HG02884 (cell line): ENCODE results near the gene NTRK2.

Experiments used
- ATAC-seq: cut with Tn5 transposase; IDR thresholded peaks from one replicate; pipeline ENCODE4 v1.9.1; 2021; ENCODE audit warnings: mild to moderate bottlenecking, moderate library complexity; ENCODE audit not compliant: unreplicated experiment

The NTRK2 gene

GRCh38 chr9:84966876-84967830 is 297.6 kb downstream of the NTRK2 start:
- no peak for ATAC-seq

- no peak for ATAC-seq
Observed at GRCh38 chr9:84969084-84969483, 299.6 kb downstream of the NTRK2 start.

DNA sequence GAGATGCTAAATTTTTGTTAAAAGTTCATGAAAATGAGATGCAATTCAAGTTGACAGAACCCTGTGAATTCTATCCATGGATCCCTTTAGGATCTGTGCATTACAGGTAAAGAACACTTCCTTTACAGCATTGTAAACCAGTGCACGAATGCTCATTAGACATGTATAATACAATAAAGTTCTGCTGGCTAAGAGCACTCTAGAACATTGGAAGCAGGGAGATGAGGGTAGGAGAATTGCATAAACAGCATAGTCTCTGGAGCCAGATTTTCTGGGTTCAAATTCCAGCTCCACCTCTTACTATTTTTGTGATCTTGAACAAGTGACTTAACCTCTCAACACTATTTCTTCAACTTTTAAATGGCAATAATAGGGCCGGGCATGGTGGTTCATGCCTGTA is 300.2 kb downstream of the NTRK2 start:
- ATAC-seq: no peak

DNA sequence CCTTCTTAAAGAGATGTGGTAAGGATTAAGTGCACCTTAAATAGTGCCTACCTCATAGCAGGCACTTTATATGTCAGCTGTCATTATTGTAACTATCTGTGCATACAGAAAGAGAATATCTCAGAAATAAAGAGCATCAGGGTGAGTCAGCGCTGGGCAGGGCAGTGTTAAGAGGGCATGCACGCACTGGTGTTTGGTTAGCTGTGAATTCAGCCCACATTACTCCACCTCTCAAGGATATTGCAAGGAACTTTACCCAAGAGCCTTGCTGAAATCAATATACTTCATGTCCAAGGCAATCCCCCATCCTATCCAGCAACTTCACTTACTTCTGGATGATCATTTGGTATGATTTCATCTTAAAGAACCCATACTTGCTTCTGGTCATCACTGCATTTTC is 300.9 kb downstream of the NTRK2 start:
- no peak for ATAC-seq

DNA sequence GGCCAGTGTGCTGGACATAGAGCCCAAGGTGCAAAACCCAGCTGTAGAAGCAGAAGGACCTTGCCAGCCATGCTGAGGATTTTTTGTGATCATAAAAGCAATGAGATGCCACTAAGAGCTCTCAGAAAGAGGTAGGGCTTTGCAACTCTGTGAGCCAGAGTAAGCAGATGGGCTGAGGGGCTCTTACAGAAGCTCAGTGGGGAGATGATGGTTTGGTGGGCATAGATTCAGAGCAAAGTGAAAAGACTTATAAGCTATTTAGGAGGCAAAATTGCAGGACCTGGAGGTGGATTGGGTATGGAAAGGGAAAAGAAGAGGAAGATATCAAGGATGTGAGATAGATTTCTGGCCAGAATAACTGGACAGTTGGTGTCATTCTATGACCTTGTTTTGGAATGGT is 302.0 kb downstream of the NTRK2 start:
- no peak for ATAC-seq

GRCh38 chr9:84974258-84974657 is 304.7 kb downstream of the NTRK2 start:
- ATAC-seq: no peak

DNA sequence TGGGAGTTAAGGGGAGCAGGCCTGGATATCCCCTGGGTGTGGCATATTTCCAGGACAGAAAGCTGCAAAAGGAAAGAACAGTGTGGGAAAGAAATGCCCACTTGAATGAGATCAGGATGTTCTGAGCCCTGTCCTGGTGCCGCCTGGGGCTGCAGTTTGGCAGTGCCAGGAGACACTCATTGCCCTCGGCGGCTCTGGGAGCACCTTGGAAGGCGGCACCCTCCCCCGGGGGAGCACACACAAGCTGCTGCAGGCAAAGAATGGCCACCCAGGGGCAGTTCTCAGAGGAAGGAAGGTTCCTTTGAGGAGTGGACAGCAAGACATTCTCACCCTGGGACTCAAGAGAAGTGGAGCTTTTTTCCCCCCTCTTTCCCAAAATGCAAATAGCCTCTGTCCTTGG is 305.3 kb downstream of the NTRK2 start:
- ATAC-seq: no peak

- no peak for ATAC-seq
Observed at GRCh38 chr9:84975926-84976325, 306.4 kb downstream of the NTRK2 start.

GRCh38 chr9:84978661-84979060 is 309.1 kb downstream of the NTRK2 start:
- no peak for ATAC-seq

GRCh38 chr9:84983749-84984148 is 314.2 kb downstream of the NTRK2 start:
- no peak for ATAC-seq

DNA sequence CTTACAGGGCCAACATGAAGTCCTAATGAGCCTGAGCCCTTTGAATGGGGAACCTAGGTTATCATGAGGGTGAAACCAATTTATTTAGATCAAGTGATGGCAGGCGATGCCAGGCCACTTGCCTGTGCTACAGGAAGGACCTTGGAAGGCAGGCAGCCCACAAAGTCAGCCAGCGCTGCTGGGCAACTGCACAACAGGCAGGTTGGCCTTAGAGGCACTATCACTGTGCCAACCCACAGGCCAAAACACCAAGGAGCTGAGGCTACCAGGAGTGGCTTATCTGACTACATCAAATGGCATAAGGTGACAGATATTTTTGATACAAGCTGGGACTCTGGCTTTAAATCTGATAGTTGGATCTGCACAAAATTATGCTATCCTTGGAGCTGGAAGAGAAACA is 319.1 kb downstream of the NTRK2 start:
- no peak for ATAC-seq

DNA sequence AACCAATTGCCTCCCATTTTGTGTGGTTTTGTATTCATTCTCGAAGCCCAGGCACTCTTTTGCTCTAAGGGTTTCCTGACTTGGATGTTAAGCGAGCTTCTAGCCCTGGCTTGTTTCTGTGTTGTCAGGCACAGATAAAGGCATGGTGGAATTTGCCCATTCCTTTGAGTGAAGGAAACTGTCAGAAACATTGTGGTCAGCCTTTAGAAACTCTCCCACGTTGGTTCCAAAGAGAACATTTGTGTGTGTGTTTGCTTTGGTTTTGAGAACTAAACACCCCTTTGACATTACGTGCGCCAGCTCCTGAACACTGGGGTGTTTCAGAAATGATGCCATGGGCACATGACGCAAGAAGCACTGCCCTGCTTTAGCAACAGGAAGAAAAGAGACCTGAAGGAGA is 320.9 kb downstream of the NTRK2 start:
- no peak for ATAC-seq

DNA sequence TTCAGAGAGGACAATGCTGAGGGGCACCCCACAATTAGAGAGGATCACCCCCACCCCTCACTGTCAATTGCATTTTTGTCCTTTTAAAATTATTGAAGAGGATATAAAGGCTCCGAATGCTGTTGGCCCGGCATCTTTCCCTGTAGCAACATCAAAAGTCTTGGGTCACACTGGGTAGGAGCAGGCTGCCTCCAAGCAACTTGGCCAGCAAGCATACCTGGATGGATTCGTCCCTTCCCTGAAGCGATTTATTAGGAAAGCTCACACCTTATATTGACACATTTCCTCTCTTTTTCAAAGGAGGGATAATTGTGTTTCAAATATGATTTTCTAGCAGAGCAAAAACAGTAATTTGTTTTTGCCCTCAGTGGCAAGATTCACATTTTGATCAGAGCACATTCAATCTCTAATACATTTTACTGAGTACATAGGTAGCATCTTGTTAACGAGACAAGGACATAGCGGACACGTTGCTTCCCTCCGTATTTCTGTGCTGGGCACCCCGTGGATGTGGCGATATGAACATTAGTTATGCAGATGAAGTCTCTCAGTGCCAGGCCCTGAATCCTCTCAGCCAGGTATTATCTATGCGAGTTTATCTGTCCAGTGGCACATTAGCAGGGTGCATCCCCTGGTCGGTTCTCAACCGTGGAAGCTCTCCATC is 321.5 kb downstream of the NTRK2 start:
- no peak for ATAC-seq

DNA sequence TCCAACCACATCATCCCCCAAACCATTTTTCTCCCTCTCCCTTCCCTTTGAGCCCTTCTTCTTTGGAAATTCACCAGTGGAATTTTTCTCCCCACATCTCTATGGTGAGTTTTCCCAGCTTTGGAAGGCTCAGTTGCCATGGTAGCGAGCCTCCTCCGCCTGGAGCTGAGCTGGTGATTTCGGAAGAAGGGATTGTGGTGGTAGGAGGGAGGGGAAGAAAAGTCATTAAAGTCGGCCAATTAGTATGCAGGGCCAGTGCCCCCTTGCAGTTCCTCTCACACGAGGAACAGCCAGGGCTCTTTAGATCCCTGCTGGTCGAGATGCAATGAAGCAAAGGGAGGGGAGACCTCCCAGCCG is 322.0 kb downstream of the NTRK2 start:
- no peak for ATAC-seq

GRCh38 chr9:84992381-84992780 is 322.9 kb downstream of the NTRK2 start:
- no peak for ATAC-seq

- ATAC-seq: no peak
Observed at GRCh38 chr9:84993105-84993504, 323.6 kb downstream of the NTRK2 start.

DNA sequence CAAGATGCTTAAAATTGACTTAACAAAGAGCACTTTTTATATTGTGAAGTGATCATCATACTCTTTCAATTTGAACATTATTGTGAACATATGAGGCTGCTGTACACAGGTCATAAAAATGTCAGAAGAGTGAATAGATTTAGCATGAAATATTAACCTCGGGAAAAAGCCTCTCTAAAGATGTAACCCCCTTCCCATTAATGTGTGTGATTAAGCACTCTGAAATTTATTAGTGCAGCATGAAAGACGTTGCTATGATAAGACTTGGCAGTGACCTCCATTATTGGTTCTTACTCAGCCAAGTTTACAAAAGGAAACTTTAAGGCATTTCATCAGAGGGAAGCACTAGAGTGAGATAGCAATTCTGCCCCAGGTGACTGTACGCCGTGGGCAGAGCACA is 326.5 kb downstream of the NTRK2 start:
- ATAC-seq: no peak

DNA sequence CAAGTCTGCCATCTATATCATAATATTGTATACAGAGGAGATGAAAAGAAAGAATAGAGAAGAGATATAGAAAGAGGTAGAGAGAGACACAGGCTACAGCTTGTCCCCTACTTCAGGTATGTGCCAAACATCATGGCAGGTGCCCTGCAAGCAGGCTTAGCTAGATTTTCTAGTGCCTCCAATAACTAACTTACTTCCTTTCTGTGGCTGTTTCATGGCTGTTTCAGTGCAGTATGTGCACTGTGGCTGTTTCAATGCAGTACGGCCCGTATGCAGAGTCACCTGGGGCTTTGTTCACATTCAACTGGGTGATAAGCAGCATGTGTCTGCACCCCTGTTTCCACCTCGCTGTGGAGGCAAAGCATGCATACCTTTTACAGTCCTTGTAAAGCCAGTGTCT is 327.2 kb downstream of the NTRK2 start:
- ATAC-seq: no peak

- ATAC-seq: no peak
Observed at GRCh38 chr9:84997472-84997871, 327.9 kb downstream of the NTRK2 start.

DNA sequence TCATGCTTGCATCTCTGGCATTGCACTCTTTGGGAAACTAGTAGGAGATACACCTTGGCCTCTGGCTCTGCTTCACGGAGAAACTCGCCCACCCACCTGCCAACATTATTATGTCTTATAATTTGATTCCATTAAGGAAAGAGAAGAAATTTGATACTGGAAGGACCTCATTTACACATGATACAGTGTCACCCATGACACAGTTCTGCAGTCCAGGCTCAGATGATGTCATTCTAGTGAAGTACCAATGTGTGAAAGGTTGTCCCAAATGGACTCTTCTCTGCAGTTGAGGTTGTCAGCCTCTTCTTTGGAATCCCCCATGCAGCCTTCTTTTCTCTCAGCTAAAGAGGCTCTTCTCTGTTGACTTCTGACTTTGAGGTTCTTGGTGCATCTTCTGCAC is 329.1 kb downstream of the NTRK2 start:
- no peak for ATAC-seq

DNA sequence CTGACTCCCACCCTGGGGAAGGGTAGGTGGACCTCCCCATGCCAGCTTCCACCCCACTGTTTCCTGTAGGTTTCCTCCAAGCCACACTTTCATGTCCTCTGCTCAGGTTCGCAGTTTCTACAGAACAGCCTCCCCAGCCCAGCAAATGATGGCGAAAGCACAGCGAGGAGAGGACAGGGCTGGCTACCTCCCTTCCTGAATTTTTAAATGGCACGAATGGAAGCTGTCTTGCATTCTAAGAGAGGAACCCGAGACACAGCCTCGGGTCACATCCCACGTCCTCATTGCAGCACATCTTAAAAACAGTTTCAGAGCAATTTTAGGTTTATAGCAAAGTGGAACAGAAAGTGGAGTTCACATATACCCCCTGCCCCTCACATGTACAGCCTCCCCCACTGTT is 330.3 kb downstream of the NTRK2 start:
- ATAC-seq: no peak

GRCh38 chr9:85001925-85002324 is 332.4 kb downstream of the NTRK2 start:
- ATAC-seq: no peak
